ENCODE measurements around the gene VMP1. TPM values are rescaled to one million over a fixed set of nuclear protein-coding genes. Genes with fewer than 3 reads are reported as not detected.
"Not testable (repeated sequence)": the region's sequence is repeated elsewhere in the genome, so short reads cannot be mapped to it uniquely, and the experiment has no call there.

The VMP1 gene
- total RNA-seq, 2 donors from 2014 or later = 48.0 to 63.4 TPM

- H3K4me3 ChIP-seq = peak overlapping the region; percentile 56 to 58
- no peaks in the 10 kb centered on the region for H3K9me3 ChIP-seq
- H3K27ac ChIP-seq = peak overlapping the region; percentile 92 to 95
- peaks cover 0 to 21% of the 10 kb centered on the region in 2 donors for H3K4me1 ChIP-seq
- H3K27me3 ChIP-seq = no peaks in the 10 kb centered on the region
- no peak for TF ChIP-seq CTCF (IDR thresholded peaks at IDR 0.05)
- DNase-seq (ENCODE audit: low spot score) = no peak
- H3K36me3 ChIP-seq = peaks cover 38% of the 10 kb centered on the region
Measured at GRCh38 chr17:59838052-59838916, 130.8 kb downstream of the VMP1 start.

GRCh38 chr17:59839651-59840328, 132.3 kb downstream of the VMP1 start:
- Histone ChIP-seq H3K27me3 (no peaks in the 10 kb centered on the region), H3K4me1 (peaks cover 0 to 23% of the 10 kb centered on the region in 2 donors), H3K27ac (peak overlapping the region; percentile 92 to 95), H3K36me3 (peaks cover 38% of the 10 kb centered on the region), H3K9me3 (no peaks in the 10 kb centered on the region), H3K4me3 (peak overlapping the region; percentile 56 to 58)
- no peak for TF ChIP-seq CTCF (IDR thresholded peaks at IDR 0.05)
- peak; percentile 34 for DNase-seq (ENCODE audit: low spot score)

- Histone ChIP-seq H3K4me3 (peak overlapping the region; percentile 56 to 58), H3K27me3 (no peaks in the 10 kb centered on the region), H3K9me3 (no peaks in the 10 kb centered on the region), H3K4me1 (peaks cover 0 to 30% of the 10 kb centered on the region in 2 donors), H3K27ac (peak overlapping the region; percentile 92 to 95), H3K36me3 (peaks cover 38% of the 10 kb centered on the region)
- peak; percentile 48 for DNase-seq (ENCODE audit: low spot score)
- no peak for TF ChIP-seq CTCF (IDR thresholded peaks at IDR 0.05)
Measured at GRCh38 chr17:59840329-59841090, 133.1 kb downstream of the VMP1 start.

- DNase-seq (ENCODE audit: low spot score); H3K27me3 ChIP-seq; H3K9me3 ChIP-seq: not testable (repeated sequence)
- H3K27ac ChIP-seq = peak overlapping the region; percentile 92 to 95
- H3K4me3 ChIP-seq = peak overlapping the region; percentile 56 to 58
- H3K36me3 ChIP-seq = peaks cover 38% of the 10 kb centered on the region
- peaks cover 0 to 38% of the 10 kb centered on the region in 2 donors for H3K4me1 ChIP-seq
Measured at GRCh38 chr17:59841091-59841881, 133.8 kb downstream of the VMP1 start.

- peak overlapping the region; percentile 42 to 47 for H3K27ac ChIP-seq
Measured at GRCh38 chr17:59841882-59842263, 134.4 kb downstream of the VMP1 start.

More at GRCh38 chr17:59841882-59842263, 134.4 kb downstream of the VMP1 start:
- not testable (repeated sequence) for DNase-seq (ENCODE audit: low spot score); H3K27me3 ChIP-seq; H3K9me3 ChIP-seq
- H3K4me1 ChIP-seq = peaks cover 0 to 43% of the 10 kb centered on the region in 2 donors
- peaks cover 38% of the 10 kb centered on the region for H3K36me3 ChIP-seq
- peak overlapping the region; percentile 56 to 58 for H3K4me3 ChIP-seq
